BLaER1 treated with 17β-estradiol and CSF1 and Interleukin-3, amounts not matched to agents 10 nM and 100 nM (cell line): ENCODE results near the gene TOE1.

Experiments used
- H3K27ac ChIP-seq, 11 experiments: shearing (Covaris generic); formaldehyde crosslinking; 2 replicates each; pipeline ENCODE4 v1.8.1; 2022
- H3K27me3 ChIP-seq, 11 experiments: shearing (Covaris generic); formaldehyde crosslinking; 2 replicates each; pipeline ENCODE4 v1.8.1; 2022
- H3K36me3 ChIP-seq, 11 experiments: shearing (Covaris generic); formaldehyde crosslinking; 2 replicates each; pipeline ENCODE4 v1.8.1; 2022
- H3K4me1 ChIP-seq, 10 experiments: shearing (Covaris generic); formaldehyde crosslinking; 2 replicates each; pipeline ENCODE4 v1.8.1; 2022
- H3K4me2 ChIP-seq, 11 experiments: shearing (Covaris generic); formaldehyde crosslinking; 2 replicates each; pipeline ENCODE4 v1.8.1; 2022
- H3K4me3 ChIP-seq, 10 experiments: shearing (Covaris generic); formaldehyde crosslinking; 2 replicates each; pipeline ENCODE4 v1.8.1; 2022
- H3K9ac ChIP-seq, 11 experiments: shearing (Covaris generic); formaldehyde crosslinking; 2 replicates each; pipeline ENCODE4 v1.8.1; 2022
- H3K9me3 ChIP-seq, 11 experiments: shearing (Covaris generic); formaldehyde crosslinking; replicated peaks in 1 of 11; 2 replicates each; pipeline ENCODE4 v1.8.1; 2022
- H4K20me1 ChIP-seq, 11 experiments: shearing (Covaris generic); formaldehyde crosslinking; 2 replicates each; pipeline ENCODE4 v1.8.1; 2022
- Cebpa-rat ChIP-seq, 11 experiments: shearing (Covaris generic); IDR thresholded peaks; 2 replicates each; pipeline ENCODE4 v1.8.1; 2022

Gene TOE1

GRCh38 chr1:45322486-45323040, 17.4 kb upstream of the TOE1 start:
- no peak overlapping the region for H3K4me2 ChIP-seq
- peaks cover 7 to 23% (median 20%) of the 10 kb centered on the region in 10 experiments for H3K4me1 ChIP-seq
- H3K36me3 ChIP-seq = peaks cover 0 to 3% (median 0%) of the 10 kb centered on the region in 11 experiments; a peak in 1 of 22 replicates
- no peaks in the 10 kb centered on the region for H3K27me3 ChIP-seq
- H4K20me1 ChIP-seq = no peaks in the 10 kb centered on the region
- no peak overlapping the region for H3K9ac ChIP-seq
- H3K27ac ChIP-seq = no peak overlapping the region
- no peaks in the 10 kb centered on the region for H3K9me3 ChIP-seq
- TF ChIP-seq Cebpa-rat (IDR thresholded peaks at IDR 0.05) = no peak
- no peak overlapping the region for H3K4me3 ChIP-seq

- H3K9ac ChIP-seq = peak overlapping the region; percentile 62 to 88 (median 83); a peak in 20 of 22 replicates
- peak overlapping the region; percentile 91 to 99 (median 98) for H3K4me2 ChIP-seq
- H3K27ac ChIP-seq = peak overlapping the region in 9 of 11 experiments; percentile 65 to 88 (median 84); a peak in 19 of 22 replicates
- H3K4me1 ChIP-seq = peaks cover 14 to 48% (median 43%) of the 10 kb centered on the region in 10 experiments
- no peaks in the 10 kb centered on the region for H4K20me1 ChIP-seq
- TF ChIP-seq Cebpa-rat (IDR thresholded peaks at IDR 0.05) = peak in 2 of 11 experiments; percentile 27 to 30; a peak in 1 of 22 replicates
- H3K36me3 ChIP-seq = peaks cover 7 to 33% (median 19%) of the 10 kb centered on the region in 11 experiments; a peak in 18 of 22 replicates
- no peaks in the 10 kb centered on the region for H3K27me3 ChIP-seq
- H3K9me3 ChIP-seq = no peaks in the 10 kb centered on the region
- H3K4me3 ChIP-seq = peak overlapping the region; percentile 52 to 72 (median 63)
These were observed 14.0 kb upstream of the TOE1 start for GRCh38 chr1:45325851-45326506.

DNA sequence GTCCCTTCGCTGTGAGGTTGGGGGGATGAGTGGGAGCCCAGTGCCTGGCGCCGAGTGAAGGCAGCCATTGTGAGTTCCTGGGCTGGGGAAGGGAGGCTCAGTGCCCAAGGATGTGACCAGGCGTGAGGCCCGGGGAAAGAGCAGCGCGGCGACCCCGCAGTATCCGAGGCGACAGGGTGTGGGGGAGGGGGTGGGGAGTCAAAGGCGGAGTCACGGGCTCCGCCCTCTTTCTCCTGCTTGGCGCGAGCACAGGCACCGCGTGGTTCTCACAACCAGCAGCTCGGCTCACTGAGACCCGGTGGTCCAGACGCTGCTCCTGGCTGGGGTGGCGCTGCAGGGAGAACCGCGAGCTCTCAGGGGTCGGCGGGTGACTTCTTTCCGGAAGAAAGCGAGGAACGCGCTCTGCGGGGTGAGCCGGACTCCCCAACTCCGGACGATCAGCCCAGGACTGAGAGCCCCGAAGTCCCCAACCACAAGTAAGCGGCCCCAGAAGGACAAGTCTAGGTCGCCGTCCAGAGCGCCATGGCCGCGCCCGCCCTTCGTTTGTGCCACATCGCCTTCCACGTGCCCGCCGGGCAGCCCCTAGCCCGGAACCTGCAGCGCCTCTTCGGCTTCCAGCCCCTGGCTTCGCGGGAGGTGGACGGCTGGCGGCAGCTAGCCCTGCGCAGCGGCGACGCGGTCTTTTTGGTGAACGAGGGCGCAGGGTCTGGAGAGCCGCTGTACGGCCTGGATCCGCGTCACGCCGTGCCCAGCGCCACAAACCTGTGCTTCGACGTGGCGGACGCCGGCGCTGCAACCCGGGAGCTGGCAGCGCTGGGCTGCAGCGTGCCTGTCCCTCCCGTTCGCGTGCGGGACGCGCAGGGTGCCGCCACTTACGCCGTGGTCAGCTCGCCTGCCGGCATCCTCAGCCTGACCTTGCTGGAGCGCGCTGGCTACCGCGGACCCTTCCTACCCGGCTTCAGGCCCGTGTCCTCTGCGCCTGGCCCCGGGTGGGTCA, 13.0 kb upstream of the TOE1 start, which contains the start of gene HPDL:
Gene HPDL (plus strand): TSS at position 269 of the 997 bp plus-strand sequence. CDS start 254 bp downstream, at position 523.
- Histone ChIP-seq H3K9me3 (no peaks in the 10 kb centered on the region), H3K9ac (peak within 1 kb of the TSS; percentile 62 to 88 (median 83)), H3K27ac (peak within 1 kb of the TSS in 10 of 11 experiments; percentile 23 to 88 (median 84); a peak in 19 of 22 replicates), H3K27me3 (no peaks in the 10 kb centered on the region), H3K4me3 (peak within 1 kb of the TSS; percentile 52 to 72 (median 63)), H3K4me1 (peaks cover 14 to 52% (median 43%) of the 10 kb centered on the region in 10 experiments), H3K4me2 (peak within 1 kb of the TSS; percentile 91 to 99 (median 98)), H4K20me1 (no peaks in the 10 kb centered on the region), H3K36me3 (peaks cover 17 to 42% (median 28%) of the 10 kb centered on the region in 11 experiments)
- no peak for TF ChIP-seq Cebpa-rat (IDR thresholded peaks at IDR 0.05)

- peak overlapping the region in 9 of 10 experiments; percentile 56 to 72 (median 63); a peak in 18 of 20 replicates for H3K4me3 ChIP-seq
- H3K27me3 ChIP-seq = no peaks in the 10 kb centered on the region
- peak overlapping the region; percentile 91 to 99 (median 98) for H3K4me2 ChIP-seq
- H4K20me1 ChIP-seq = no peaks in the 10 kb centered on the region
- H3K27ac ChIP-seq = peak overlapping the region in 7 of 11 experiments; percentile 78 to 88 (median 84); a peak in 15 of 22 replicates
- H3K9me3 ChIP-seq = no peaks in the 10 kb centered on the region
- peaks cover 14 to 52% (median 43%) of the 10 kb centered on the region in 10 experiments for H3K4me1 ChIP-seq
- H3K36me3 ChIP-seq = peaks cover 26 to 52% (median 37%) of the 10 kb centered on the region in 11 experiments
- no peak for TF ChIP-seq Cebpa-rat (IDR thresholded peaks at IDR 0.05)
- peak overlapping the region in 9 of 11 experiments; percentile 19 to 88 (median 84); a peak in 17 of 22 replicates for H3K9ac ChIP-seq
These were observed 12.1 kb upstream of the TOE1 start for GRCh38 chr1:45327644-45328515.

DNA sequence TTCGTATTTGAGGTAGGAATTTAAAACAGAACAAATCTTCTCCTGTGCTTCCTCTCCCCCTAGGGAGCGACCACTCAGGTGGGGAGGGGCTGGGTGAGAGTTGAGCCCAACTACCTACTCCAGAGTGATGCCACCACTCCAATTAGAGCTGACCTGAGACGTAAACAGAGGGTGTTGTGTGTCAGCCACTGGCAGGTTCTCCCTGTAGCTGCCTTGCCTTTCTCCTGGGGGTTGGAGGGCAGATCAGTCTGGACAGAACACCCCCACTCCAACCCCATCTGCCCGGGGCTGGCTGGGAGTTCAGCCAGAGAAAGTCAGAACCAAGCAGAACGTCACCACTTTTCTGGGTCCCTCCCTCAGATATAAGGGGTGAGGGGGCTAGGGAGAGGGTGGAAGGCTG, 11.3 kb upstream of the TOE1 start:
- H4K20me1 ChIP-seq = no peaks in the 10 kb centered on the region
- no peak for TF ChIP-seq Cebpa-rat (IDR thresholded peaks at IDR 0.05)
- no peaks in the 10 kb centered on the region for H3K9me3 ChIP-seq
- peak overlapping the region; percentile 4 to 99 (median 98); a peak in 20 of 22 replicates for H3K4me2 ChIP-seq
- H3K4me1 ChIP-seq = peaks cover 15 to 52% (median 44%) of the 10 kb centered on the region in 10 experiments
- peak overlapping the region in 5 of 10 experiments; percentile 56 to 66 (median 63); a peak in 6 of 20 replicates for H3K4me3 ChIP-seq
- peaks cover 34 to 60% (median 45%) of the 10 kb centered on the region in 11 experiments for H3K36me3 ChIP-seq
- peak overlapping the region in 3 of 11 experiments; percentile 11 to 20 (median 17); a peak in 1 of 22 replicates for H3K27ac ChIP-seq
- peak overlapping the region in 8 of 11 experiments; percentile 31 to 88 (median 80); a peak in 12 of 22 replicates for H3K9ac ChIP-seq
- H3K27me3 ChIP-seq = no peaks in the 10 kb centered on the region

GRCh38 chr1:45329445-45329844, 10.5 kb upstream of the TOE1 start:
- Histone ChIP-seq H3K4me3 (no peak overlapping the region), H4K20me1 (no peaks in the 10 kb centered on the region), H3K27ac (0 out of 22 replicates have a peak overlapping the region, but pooled peaks of 1 of the 11 experiments have one; percentile 11), H3K9me3 (no peaks in the 10 kb centered on the region), H3K27me3 (no peaks in the 10 kb centered on the region), H3K9ac (peak overlapping the region in 3 of 11 experiments; percentile 56 to 88 (median 84); a peak in 2 of 22 replicates), H3K4me1 (peaks cover 23 to 59% (median 51%) of the 10 kb centered on the region in 10 experiments), H3K4me2 (peak overlapping the region in 8 of 11 experiments; percentile 91 to 99 (median 98); a peak in 11 of 22 replicates), H3K36me3 (peaks cover 36 to 67% (median 51%) of the 10 kb centered on the region in 11 experiments)
- TF ChIP-seq Cebpa-rat (IDR thresholded peaks at IDR 0.05) = no peak

DNA sequence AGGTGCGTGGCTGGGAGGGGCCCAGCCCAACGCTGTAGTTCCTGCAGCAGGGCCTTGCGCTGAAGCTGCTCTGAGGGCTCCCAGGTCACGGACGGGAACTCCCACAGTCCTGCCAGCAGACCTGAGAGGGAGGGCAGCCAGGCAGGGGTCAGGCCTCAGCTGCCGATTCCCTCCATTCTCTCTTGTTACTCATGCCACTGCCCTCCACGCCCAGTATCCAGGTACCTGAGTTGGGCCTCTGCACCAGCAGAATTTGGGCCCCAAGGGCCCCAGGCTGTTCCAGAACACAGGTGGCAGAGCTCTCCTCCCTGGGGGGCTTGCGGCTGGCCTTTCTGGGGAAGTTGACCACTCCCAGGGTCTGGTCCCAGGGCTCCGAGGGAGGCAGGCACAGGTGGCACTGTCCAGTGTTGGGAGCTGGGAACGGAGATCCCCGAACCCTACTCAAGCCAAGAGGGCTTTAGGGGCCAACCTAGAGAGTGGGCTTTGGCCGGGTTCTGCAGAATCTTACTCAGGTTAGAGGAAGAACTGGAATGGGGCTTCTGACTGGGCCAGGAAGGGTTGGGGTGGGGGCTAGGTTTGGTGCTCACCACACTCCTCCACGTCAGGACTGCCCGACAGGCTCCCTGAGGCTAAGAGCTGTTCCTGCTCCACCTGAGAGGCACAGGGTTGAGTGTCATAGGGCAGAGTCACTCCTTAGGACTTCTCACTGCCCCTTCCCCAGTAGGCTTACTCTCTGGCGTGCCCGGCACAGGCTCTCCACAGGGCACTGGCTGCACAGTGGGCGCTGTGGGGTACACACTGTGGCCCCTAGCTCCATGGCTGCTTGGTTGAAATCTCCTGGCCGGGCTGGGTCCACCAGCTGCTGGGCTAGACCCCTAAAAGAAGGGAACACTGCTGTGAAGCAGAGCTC, 8.3 kb upstream of the TOE1 start:
- no peak overlapping the region for H3K4me3 ChIP-seq
- no peaks in the 10 kb centered on the region for H3K27me3 ChIP-seq
- no peak overlapping the region for H3K4me2 ChIP-seq
- no peak for TF ChIP-seq Cebpa-rat (IDR thresholded peaks at IDR 0.05)
- peaks cover 29 to 54% (median 48%) of the 10 kb centered on the region in 10 experiments for H3K4me1 ChIP-seq
- H3K36me3 ChIP-seq = peaks cover 36 to 72% (median 51%) of the 10 kb centered on the region in 11 experiments
- no peaks in the 10 kb centered on the region for H4K20me1 ChIP-seq
- no peaks in the 10 kb centered on the region for H3K9me3 ChIP-seq
- H3K9ac ChIP-seq = no peak overlapping the region
- H3K27ac ChIP-seq = no peak overlapping the region
